Ishikawa (cell line): ENCODE results near the gene ARHGAP22.

Source experiments
- CEBPB ChIP-seq: IDR thresholded peaks from 2 replicates; pipeline ENCODE4 v1.6.1; 2012
- EGR1 ChIP-seq: IDR thresholded peaks from 2 replicates; pipeline ENCODE4 v1.6.1; 2012
- RAD21 ChIP-seq: IDR thresholded peaks from 2 replicates; pipeline ENCODE4 v1.6.1; 2012; ENCODE audit warnings: low read depth
- TAF1 ChIP-seq: IDR thresholded peaks from 2 replicates; pipeline ENCODE4 v1.6.1; 2012; ENCODE audit warnings: low read depth, mild to moderate bottlenecking
- TCF12 ChIP-seq: IDR thresholded peaks from 2 replicates; pipeline ENCODE4 v1.6.1; 2012; ENCODE audit warnings: low read depth
- YY1 ChIP-seq: IDR thresholded peaks from 2 replicates; pipeline ENCODE4 v1.6.1; 2012; ENCODE audit warnings: low read depth
- TF ChIP-seq, protein P1 (sequence below): IDR thresholded peaks from 2 replicates; pipeline ENCODE4 v1.6.1; 2012

DNA sequence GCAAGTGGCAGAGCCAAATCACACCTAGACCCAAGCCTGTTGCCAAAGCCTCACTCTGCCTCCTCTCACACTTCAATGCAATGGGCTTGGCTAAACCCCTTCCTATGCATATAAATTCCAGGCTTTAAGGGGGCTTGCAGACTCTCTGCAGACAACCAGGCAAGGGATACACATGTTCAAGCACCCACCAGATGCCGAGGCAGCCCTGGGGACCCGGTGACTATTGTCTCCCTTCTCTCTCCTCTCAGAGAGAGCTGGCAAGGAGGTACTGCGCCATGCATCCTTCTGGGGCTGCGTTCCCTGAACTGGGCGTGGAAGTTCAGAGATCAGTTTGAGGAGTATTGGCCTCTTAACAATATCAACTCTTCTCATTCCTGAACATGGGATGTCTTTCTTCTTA, 131.2 kb downstream of the ARHGAP22 start:
- TF ChIP-seq TAF1, result no peak
- TF ChIP-seq EGR1, result no peak
- no peak for TF ChIP-seq TCF12
- TF ChIP-seq RAD21, result no peak
- TF ChIP-seq CEBPB, result no peak
- TF ChIP-seq, protein P1, sequence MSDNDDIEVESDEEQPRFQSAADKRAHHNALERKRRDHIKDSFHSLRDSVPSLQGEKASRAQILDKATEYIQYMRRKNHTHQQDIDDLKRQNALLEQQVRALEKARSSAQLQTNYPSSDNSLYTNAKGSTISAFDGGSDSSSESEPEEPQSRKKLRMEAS, result no peak
- TF ChIP-seq YY1, result no peak
